NT2/D1 (cell line): Measurements from ENCODE around the gene H19.

ENCODE experiments used
- SUZ12 ChIP-seq: IDR thresholded peaks from 2 replicates; pipeline ENCODE4 v1.6.1; 2011; ENCODE audit not compliant: insufficient read length, insufficient read depth; ENCODE audit errors: extremely low read depth
- YY1 ChIP-seq: IDR thresholded peaks from 2 replicates; pipeline ENCODE4 v1.6.1; 2011; ENCODE audit not compliant: insufficient read length, insufficient read depth

GRCh38 chr11:2012440-2012839 lies 14.8 kb upstream of the H19 start:
- TF ChIP-seq SUZ12 (no peak), YY1 (no peak)
